ENCODE data around the gene GNG2. TPM values are rescaled to one million over a fixed set of nuclear protein-coding genes. Genes with fewer than 3 reads are reported as not detected.

GNG2 gene
- total RNA-seq, 6 experiments from 2014 or later = 2.4 to 6.0 (median 2.8) TPM

- DNase-seq = no peak
- H3K4me3 Mint-ChIP-seq = no peak overlapping the region
- H3K27me3 Mint-ChIP-seq (ENCODE audit: insufficient read depth) = peaks cover 8% of the 10 kb centered on the region
- no peak overlapping the region for H3K27ac Mint-ChIP-seq
- no peaks in the 10 kb centered on the region for H3K9me3 Mint-ChIP-seq
- no peaks in the 10 kb centered on the region for H3K36me3 Mint-ChIP-seq (ENCODE audit: low read depth)
- H3K4me1 Mint-ChIP-seq (ENCODE audit: low read depth) = peaks cover 10% of the 10 kb centered on the region; the same call in 1 of the 2 replicates
- no peak for TF ChIP-seq CTCF (IDR thresholded peaks at IDR 0.05)
Observed at GRCh38 chr14:51938137-51938536, 77.7 kb downstream of the GNG2 start.

- peaks cover 6% of the 10 kb centered on the region for H3K27me3 Mint-ChIP-seq (ENCODE audit: insufficient read depth)
Observed at GRCh38 chr14:51938821-51939220, 78.4 kb downstream of the GNG2 start.

GRCh38 chr14:51939226-51939625 lies 78.8 kb downstream of the GNG2 start:
- no peak for TF ChIP-seq CTCF (IDR thresholded peaks at IDR 0.05)
- H3K36me3 Mint-ChIP-seq (ENCODE audit: low read depth) = no peaks in the 10 kb centered on the region
- H3K4me3 Mint-ChIP-seq = no peak overlapping the region
- no peak for DNase-seq
- H3K27ac Mint-ChIP-seq = no peak overlapping the region
- H3K9me3 Mint-ChIP-seq = no peaks in the 10 kb centered on the region
- peaks cover 6% of the 10 kb centered on the region for H3K27me3 Mint-ChIP-seq (ENCODE audit: insufficient read depth)
- H3K4me1 Mint-ChIP-seq (ENCODE audit: low read depth) = peaks cover 10% of the 10 kb centered on the region; the same call in 1 of the 2 replicates

More at GRCh38 chr14:51938821-51939220, 78.4 kb downstream of the GNG2 start:
- DNase-seq = no peak
- no peak for TF ChIP-seq CTCF (IDR thresholded peaks at IDR 0.05)
- H3K4me3 Mint-ChIP-seq = no peak overlapping the region
- no peaks in the 10 kb centered on the region for H3K36me3 Mint-ChIP-seq (ENCODE audit: low read depth)
- H3K9me3 Mint-ChIP-seq = no peaks in the 10 kb centered on the region
- H3K27ac Mint-ChIP-seq = no peak overlapping the region
- peaks cover 10% of the 10 kb centered on the region; the same call in 1 of the 2 replicates for H3K4me1 Mint-ChIP-seq (ENCODE audit: low read depth)

GRCh38 chr14:51939755-51940301 lies 79.4 kb downstream of the GNG2 start:
- peak overlapping the region; percentile 17 for H3K4me3 Mint-ChIP-seq
- H3K36me3 Mint-ChIP-seq (ENCODE audit: low read depth) = no peaks in the 10 kb centered on the region
- H3K27ac Mint-ChIP-seq = no peak overlapping the region
- peaks cover 3% of the 10 kb centered on the region; the same call in 1 of the 2 replicates for H3K27me3 Mint-ChIP-seq (ENCODE audit: insufficient read depth)
- DNase-seq = no peak
- H3K4me1 Mint-ChIP-seq (ENCODE audit: low read depth) = peaks cover 10% of the 10 kb centered on the region; the same call in 1 of the 2 replicates
- no peak for TF ChIP-seq CTCF (IDR thresholded peaks at IDR 0.05)
- H3K9me3 Mint-ChIP-seq = no peaks in the 10 kb centered on the region

GRCh38 chr14:51942971-51943370 lies 82.6 kb downstream of the GNG2 start:
- no peak for TF ChIP-seq CTCF (IDR thresholded peaks at IDR 0.05)
- no peak overlapping the region for H3K27ac Mint-ChIP-seq
- no peak overlapping the region for H3K4me3 Mint-ChIP-seq
- H3K27me3 Mint-ChIP-seq (ENCODE audit: insufficient read depth) = peaks cover 10% of the 10 kb centered on the region; the same call in 1 of the 2 replicates
- no peaks in the 10 kb centered on the region for H3K36me3 Mint-ChIP-seq (ENCODE audit: low read depth)
- no peaks in the 10 kb centered on the region for H3K9me3 Mint-ChIP-seq
- no peak for DNase-seq
- peaks cover 10% of the 10 kb centered on the region; the same call in 1 of the 2 replicates for H3K4me1 Mint-ChIP-seq (ENCODE audit: low read depth)

Measured in HFFc6 (cell line).